Ovary (tissue), 3 donors: ENCODE results near the gene ROBO4.

Experiments
- CTCF ChIP-seq, 3 donors: fragments of 450-650 bp in 2 of 3; fragments of 200-600 bp in 1 of 3; IDR thresholded peaks; one replicate each; pipeline versions ENCODE4 v1.5.1 to v1.8.0; 2016 to 2022; ENCODE audit warnings: antibody characterized with exemption in 3 of 3, mild to moderate bottlenecking in 1 of 3
- EP300 ChIP-seq: sonication (generic); formaldehyde crosslinking; IDR thresholded peaks from one replicate; pipeline ENCODE4 v1.6.1; 2017; ENCODE audit warnings: antibody characterized with exemption
- donor health status: DM: no; HTN: no; CAD: no.

DNA sequence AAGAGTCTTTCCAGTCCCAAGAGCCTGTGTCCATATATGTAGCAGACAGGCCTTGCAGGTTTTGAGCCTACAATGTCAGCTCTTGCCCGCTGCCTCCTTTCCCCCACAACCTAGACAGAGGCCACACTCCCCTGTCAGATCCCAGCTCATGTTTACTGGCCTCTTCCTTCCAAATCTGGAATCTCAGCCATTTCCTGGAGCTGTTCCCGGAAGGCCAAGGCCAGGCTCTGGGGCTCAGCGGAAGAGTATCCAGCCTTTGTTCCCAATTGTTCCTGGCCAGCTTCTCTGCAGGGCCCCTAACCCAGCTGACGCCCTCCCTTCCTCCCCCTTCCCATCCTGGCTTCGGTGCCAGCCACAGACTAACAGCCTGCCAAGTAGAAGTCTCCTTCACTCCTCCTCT lies 1.0 kb upstream of the ROBO4 start:
- TF ChIP-seq EP300 (no peak), CTCF (IDR thresholded peaks at IDR 0.05) (no peak)
